ENCODE results near the gene DCAKD. TPM values are rescaled to one million over a fixed set of nuclear protein-coding genes. Genes with fewer than 3 reads are reported as not detected.

The DCAKD gene
- total RNA-seq, 1 experiment from 2014 or later, result 57.7 TPM

DNA sequence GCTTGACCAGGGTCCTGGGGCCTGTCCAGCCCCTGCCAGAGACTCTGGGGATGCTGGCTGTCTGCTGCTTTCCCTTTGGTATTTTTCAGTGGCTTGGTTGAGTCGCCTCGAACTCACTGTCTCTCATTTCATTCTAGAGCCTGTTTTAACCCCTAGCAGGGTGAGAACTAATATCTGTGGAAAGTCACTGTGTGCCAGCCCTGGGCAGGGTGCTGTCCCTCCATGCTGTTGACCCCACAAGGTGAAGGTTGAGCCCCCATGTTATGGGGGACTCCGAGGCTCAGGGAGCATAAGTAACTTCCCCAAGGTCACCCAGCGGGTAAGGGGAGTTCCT, 33.0 kb downstream of the DCAKD start:
- peaks cover 43% of the 10 kb centered on the region for H3K27me3 Mint-ChIP-seq (ENCODE audit: low read depth)
- H3K27ac Mint-ChIP-seq, result no peak overlapping the region
- TF ChIP-seq JUN (CRISPR knock-in tag; IDR thresholded peaks at IDR 0.05), result no peak
- TF ChIP-seq, protein P1, sequence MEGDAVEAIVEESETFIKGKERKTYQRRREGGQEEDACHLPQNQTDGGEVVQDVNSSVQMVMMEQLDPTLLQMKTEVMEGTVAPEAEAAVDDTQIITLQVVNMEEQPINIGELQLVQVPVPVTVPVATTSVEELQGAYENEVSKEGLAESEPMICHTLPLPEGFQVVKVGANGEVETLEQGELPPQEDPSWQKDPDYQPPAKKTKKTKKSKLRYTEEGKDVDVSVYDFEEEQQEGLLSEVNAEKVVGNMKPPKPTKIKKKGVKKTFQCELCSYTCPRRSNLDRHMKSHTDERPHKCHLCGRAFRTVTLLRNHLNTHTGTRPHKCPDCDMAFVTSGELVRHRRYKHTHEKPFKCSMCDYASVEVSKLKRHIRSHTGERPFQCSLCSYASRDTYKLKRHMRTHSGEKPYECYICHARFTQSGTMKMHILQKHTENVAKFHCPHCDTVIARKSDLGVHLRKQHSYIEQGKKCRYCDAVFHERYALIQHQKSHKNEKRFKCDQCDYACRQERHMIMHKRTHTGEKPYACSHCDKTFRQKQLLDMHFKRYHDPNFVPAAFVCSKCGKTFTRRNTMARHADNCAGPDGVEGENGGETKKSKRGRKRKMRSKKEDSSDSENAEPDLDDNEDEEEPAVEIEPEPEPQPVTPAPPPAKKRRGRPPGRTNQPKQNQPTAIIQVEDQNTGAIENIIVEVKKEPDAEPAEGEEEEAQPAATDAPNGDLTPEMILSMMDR (IDR thresholded peaks at IDR 0.05), result no peak
- TF ChIP-seq ETV6 (CRISPR knock-in tag; IDR thresholded peaks at IDR 0.05), result 0 out of 2 replicates have a peak, but pooled peaks have one; percentile 69
- no peak for TF ChIP-seq FOXP1 (CRISPR knock-in tag; IDR thresholded peaks at IDR 0.05; ENCODE audit: borderline replicate concordance)
- TF ChIP-seq FOXK1 (CRISPR knock-in tag; IDR thresholded peaks at IDR 0.05), result no peak
- no peak for TF ChIP-seq ZNF121 (CRISPR knock-in tag; IDR thresholded peaks at IDR 0.05)
- TF ChIP-seq MXD4 (CRISPR knock-in tag; IDR thresholded peaks at IDR 0.05; ENCODE audit: borderline replicate concordance), result no peak
- TF ChIP-seq FOXJ3 (CRISPR knock-in tag; IDR thresholded peaks at IDR 0.05; ENCODE audit: borderline replicate concordance), result no peak
- TF ChIP-seq GABPB1 (CRISPR knock-in tag; IDR thresholded peaks at IDR 0.05), result 0 out of 2 replicates have a peak, but pooled peaks have one; percentile 3
- TF ChIP-seq, protein P2, sequence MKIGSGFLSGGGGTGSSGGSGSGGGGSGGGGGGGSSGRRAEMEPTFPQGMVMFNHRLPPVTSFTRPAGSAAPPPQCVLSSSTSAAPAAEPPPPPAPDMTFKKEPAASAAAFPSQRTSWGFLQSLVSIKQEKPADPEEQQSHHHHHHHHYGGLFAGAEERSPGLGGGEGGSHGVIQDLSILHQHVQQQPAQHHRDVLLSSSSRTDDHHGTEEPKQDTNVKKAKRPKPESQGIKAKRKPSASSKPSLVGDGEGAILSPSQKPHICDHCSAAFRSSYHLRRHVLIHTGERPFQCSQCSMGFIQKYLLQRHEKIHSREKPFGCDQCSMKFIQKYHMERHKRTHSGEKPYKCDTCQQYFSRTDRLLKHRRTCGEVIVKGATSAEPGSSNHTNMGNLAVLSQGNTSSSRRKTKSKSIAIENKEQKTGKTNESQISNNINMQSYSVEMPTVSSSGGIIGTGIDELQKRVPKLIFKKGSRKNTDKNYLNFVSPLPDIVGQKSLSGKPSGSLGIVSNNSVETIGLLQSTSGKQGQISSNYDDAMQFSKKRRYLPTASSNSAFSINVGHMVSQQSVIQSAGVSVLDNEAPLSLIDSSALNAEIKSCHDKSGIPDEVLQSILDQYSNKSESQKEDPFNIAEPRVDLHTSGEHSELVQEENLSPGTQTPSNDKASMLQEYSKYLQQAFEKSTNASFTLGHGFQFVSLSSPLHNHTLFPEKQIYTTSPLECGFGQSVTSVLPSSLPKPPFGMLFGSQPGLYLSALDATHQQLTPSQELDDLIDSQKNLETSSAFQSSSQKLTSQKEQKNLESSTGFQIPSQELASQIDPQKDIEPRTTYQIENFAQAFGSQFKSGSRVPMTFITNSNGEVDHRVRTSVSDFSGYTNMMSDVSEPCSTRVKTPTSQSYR (CRISPR knock-in tag; IDR thresholded peaks at IDR 0.05), result no peak
- TF ChIP-seq, protein P3, sequence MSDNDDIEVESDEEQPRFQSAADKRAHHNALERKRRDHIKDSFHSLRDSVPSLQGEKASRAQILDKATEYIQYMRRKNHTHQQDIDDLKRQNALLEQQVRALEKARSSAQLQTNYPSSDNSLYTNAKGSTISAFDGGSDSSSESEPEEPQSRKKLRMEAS (CRISPR knock-in tag; IDR thresholded peaks at IDR 0.05), result no peak
- TF ChIP-seq, protein P4, sequence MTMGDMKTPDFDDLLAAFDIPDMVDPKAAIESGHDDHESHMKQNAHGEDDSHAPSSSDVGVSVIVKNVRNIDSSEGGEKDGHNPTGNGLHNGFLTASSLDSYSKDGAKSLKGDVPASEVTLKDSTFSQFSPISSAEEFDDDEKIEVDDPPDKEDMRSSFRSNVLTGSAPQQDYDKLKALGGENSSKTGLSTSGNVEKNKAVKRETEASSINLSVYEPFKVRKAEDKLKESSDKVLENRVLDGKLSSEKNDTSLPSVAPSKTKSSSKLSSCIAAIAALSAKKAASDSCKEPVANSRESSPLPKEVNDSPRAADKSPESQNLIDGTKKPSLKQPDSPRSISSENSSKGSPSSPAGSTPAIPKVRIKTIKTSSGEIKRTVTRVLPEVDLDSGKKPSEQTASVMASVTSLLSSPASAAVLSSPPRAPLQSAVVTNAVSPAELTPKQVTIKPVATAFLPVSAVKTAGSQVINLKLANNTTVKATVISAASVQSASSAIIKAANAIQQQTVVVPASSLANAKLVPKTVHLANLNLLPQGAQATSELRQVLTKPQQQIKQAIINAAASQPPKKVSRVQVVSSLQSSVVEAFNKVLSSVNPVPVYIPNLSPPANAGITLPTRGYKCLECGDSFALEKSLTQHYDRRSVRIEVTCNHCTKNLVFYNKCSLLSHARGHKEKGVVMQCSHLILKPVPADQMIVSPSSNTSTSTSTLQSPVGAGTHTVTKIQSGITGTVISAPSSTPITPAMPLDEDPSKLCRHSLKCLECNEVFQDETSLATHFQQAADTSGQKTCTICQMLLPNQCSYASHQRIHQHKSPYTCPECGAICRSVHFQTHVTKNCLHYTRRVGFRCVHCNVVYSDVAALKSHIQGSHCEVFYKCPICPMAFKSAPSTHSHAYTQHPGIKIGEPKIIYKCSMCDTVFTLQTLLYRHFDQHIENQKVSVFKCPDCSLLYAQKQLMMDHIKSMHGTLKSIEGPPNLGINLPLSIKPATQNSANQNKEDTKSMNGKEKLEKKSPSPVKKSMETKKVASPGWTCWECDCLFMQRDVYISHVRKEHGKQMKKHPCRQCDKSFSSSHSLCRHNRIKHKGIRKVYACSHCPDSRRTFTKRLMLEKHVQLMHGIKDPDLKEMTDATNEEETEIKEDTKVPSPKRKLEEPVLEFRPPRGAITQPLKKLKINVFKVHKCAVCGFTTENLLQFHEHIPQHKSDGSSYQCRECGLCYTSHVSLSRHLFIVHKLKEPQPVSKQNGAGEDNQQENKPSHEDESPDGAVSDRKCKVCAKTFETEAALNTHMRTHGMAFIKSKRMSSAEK (CRISPR knock-in tag; IDR thresholded peaks at IDR 0.05; ENCODE audit: borderline replicate concordance), result no peak
- TF ChIP-seq ATF1 (CRISPR knock-in tag; IDR thresholded peaks at IDR 0.05), result no peak
- TF ChIP-seq GRHL2 (CRISPR knock-in tag; IDR thresholded peaks at IDR 0.05; ENCODE audit: insufficient replicate concordance, severe bottlenecking), result no peak
- TF ChIP-seq ELF4 (CRISPR knock-in tag; IDR thresholded peaks at IDR 0.05; ENCODE audit: low read depth), result no peak
- TF ChIP-seq SMAD4 (CRISPR knock-in tag; IDR thresholded peaks at IDR 0.05), result no peak
- DNase-seq (ENCODE audit: low spot score), result no peak
- H3K36me3 Mint-ChIP-seq, result no peaks in the 10 kb centered on the region
- ATAC-seq, result no peak
- H3K4me1 Mint-ChIP-seq, result peaks cover 34% of the 10 kb centered on the region
- H3K9me3 Mint-ChIP-seq, result no peaks in the 10 kb centered on the region
- H3K4me3 Mint-ChIP-seq, result peak overlapping the region; percentile 94
- ChIA-PET CTCF (interaction anchor here (0.6 to 8.0 kb wide), 12 partner anchors 9 to 124 kb away, joined by 3 to 177 read pairs (median 5); partner anchors contain the start of genes ACBD4 and C1QL1), POLR2A (interaction anchor here (0.6 to 0.8 kb wide), 2 partner anchors 35 to 98 kb away, joined by 4 to 6 read pairs; no protein-coding TSS in a partner anchor)

DNA sequence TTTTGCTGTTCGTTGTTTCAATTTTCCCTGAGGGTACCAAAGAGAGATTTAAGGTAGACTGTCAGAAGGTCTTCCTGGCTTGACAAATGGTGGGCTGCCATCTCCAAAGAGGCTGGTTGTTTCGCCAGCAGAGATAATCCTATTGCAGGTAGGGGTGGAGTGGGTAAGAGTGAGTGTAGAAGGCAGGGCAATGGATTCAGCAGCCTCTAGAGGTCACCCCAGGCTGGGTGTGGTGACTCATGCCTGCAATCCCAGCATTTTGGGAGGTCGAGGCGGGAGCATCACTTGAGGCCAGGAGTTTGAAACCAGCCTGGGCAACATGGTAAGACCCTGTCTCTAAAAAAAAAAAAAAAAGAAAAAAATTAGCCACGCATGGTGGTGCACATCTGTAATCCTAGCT, 34.6 kb downstream of the DCAKD start:
- Mint-ChIP-seq H3K27ac (0 out of 2 replicates have a peak overlapping the region, but pooled peaks have one; percentile 40), H3K4me3 (no peak overlapping the region), H3K4me1 (peaks cover 38% of the 10 kb centered on the region), H3K36me3 (no peaks in the 10 kb centered on the region), H3K27me3 (ENCODE audit: low read depth) (peaks cover 43% of the 10 kb centered on the region), H3K9me3 (no peaks in the 10 kb centered on the region)
- CTCF ChIA-PET, result interaction anchor here (1.0 to 8.0 kb wide), 3 partner anchors 46 to 106 kb away, joined by 4 to 117 read pairs (median 9); partner anchors contain the start of gene C1QL1
- POLR2A ChIA-PET, result interaction anchor here (0.7 kb wide), 1 partner anchor 25 kb away, joined by 5 read pairs; no protein-coding TSS in a partner anchor
- DNase-seq (ENCODE audit: low spot score) (peak; percentile 38), ATAC-seq (peak; percentile 62)
- TF ChIP-seq, protein P5, sequence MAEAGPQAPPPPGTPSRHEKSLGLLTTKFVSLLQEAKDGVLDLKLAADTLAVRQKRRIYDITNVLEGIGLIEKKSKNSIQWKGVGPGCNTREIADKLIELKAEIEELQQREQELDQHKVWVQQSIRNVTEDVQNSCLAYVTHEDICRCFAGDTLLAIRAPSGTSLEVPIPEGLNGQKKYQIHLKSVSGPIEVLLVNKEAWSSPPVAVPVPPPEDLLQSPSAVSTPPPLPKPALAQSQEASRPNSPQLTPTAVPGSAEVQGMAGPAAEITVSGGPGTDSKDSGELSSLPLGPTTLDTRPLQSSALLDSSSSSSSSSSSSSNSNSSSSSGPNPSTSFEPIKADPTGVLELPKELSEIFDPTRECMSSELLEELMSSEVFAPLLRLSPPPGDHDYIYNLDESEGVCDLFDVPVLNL (CRISPR knock-in tag; IDR thresholded peaks at IDR 0.05; ENCODE audit: borderline replicate concordance, low read depth), result no peak
- 0 out of 2 replicates have a peak, but pooled peaks have one; percentile 31 for TF ChIP-seq ZNF121 (CRISPR knock-in tag; IDR thresholded peaks at IDR 0.05)
- TF ChIP-seq, protein P1 (IDR thresholded peaks at IDR 0.05), result 0 out of 2 replicates have a peak, but pooled peaks have one; percentile 11
